WTC11 (cell line): ENCODE measurements around the gene PPP2R3A.
"Not testable (repeated sequence)": the region's sequence is repeated elsewhere in the genome, so short reads cannot be mapped to it uniquely, and the experiment has no call there.

Experiments used
- ATF3 ChIP-seq: sonication (generic); formaldehyde crosslinking; conservative IDR thresholded peaks from 2 replicates; pipeline ENCODE4 v1.8.1; 2022; ENCODE audit warnings: mild to moderate bottlenecking, missing genetic modification reagents
- CREB1 ChIP-seq: sonication (generic); formaldehyde crosslinking; IDR thresholded peaks from 2 replicates; pipeline ENCODE4 v1.8.0; 2023; ENCODE audit warnings: mild to moderate bottlenecking, missing genetic modification reagents
- FOXJ3 ChIP-seq: sonication (generic); formaldehyde crosslinking; IDR thresholded peaks from 2 replicates; pipeline ENCODE4 v1.9.0; 2021; ENCODE audit warnings: missing genetic modification reagents, mild to moderate bottlenecking, borderline replicate concordance

GRCh38 chr3:135937766-135938165, 27.8 kb upstream of the PPP2R3A start:
- not testable (repeated sequence) for TF ChIP-seq CREB1, FOXJ3, ATF3 (CRISPR knock-in tag)
